Left kidney (tissue), 1 donor: ENCODE measurements around the gene SFRP4. TPM values are rescaled to one million over a fixed set of nuclear protein-coding genes. Genes with fewer than 3 reads are reported as not detected.

ENCODE experiments used
- polyA plus RNA-seq: library from polyadenylated mRNA; unstranded; fragments of 120-200 nt; gene quantifications from one replicate; pipeline ENCODE4 v1.2.1, GENCODE V29; 2013; ENCODE audit not compliant: insufficient read length

SFRP4 gene
- polyA plus RNA-seq, 1 donor = 2.2 TPM

Other genes with a start within 250 kb of the SFRP4 start
- gene GPR141, start 233.1 kb downstream of the SFRP4 start, polyA plus RNA-seq = not detected
- not detected for gene NME8, start 68.2 kb downstream of the SFRP4 start, polyA plus RNA-seq
- 20.2 TPM for gene EPDR1, start 3.8 kb upstream of the SFRP4 start, polyA plus RNA-seq